Stimulated activated memory B cell treated with anti-CD40 and anti-IgM and Interleukin-4, amounts not matched to agents 10 μg/mL and 1 μg/mL and 100 μg/mL, for 72 hours (primary cell): Measurements from ENCODE around the gene ZFPL1.
A peak's percentile ranks its signal among the peaks of the same experiment; 100 is the strongest.

Experiments used
- ATAC-seq: fragments of 150-1000 bp; cut with Tn5 transposase; 2 replicates; pipeline ENCODE4 v1.10.0; 2021
- H3K27ac Mint-ChIP-seq: one replicate; pipeline ENCODE4 v1.8.0; 2022; ENCODE audit warnings: mild to moderate bottlenecking, mixed read lengths
- H3K27me3 Mint-ChIP-seq: one replicate; pipeline ENCODE4 v1.8.0; 2022; ENCODE audit warnings: mixed read lengths
- H3K36me3 Mint-ChIP-seq: one replicate; pipeline ENCODE4 v1.8.0; 2022; ENCODE audit warnings: mixed read lengths
- H3K4me1 Mint-ChIP-seq: one replicate; pipeline ENCODE4 v1.8.0; 2022; ENCODE audit warnings: mixed read lengths
- H3K4me3 Mint-ChIP-seq: one replicate; pipeline ENCODE4 v1.8.0; 2022; ENCODE audit warnings: mild to moderate bottlenecking, moderate library complexity, mixed read lengths
- H3K9me3 Mint-ChIP-seq: one replicate; pipeline ENCODE4 v1.8.0; 2022; ENCODE audit warnings: mixed read lengths

ZFPL1 gene

GRCh38 chr11:65100674-65101350 is 16.8 kb downstream of the ZFPL1 start:
- no peaks in the 10 kb centered on the region for H3K27me3 Mint-ChIP-seq
- ATAC-seq = no peak
- H3K4me3 Mint-ChIP-seq = no peak overlapping the region
- H3K9me3 Mint-ChIP-seq = no peaks in the 10 kb centered on the region
- H3K27ac Mint-ChIP-seq = no peak overlapping the region
- H3K4me1 Mint-ChIP-seq = peaks cover 15% of the 10 kb centered on the region
- peaks cover 5% of the 10 kb centered on the region for H3K36me3 Mint-ChIP-seq

- Mint-ChIP-seq H3K36me3 (peaks cover 16% of the 10 kb centered on the region), H3K4me3 (no peak overlapping the region), H3K27me3 (no peaks in the 10 kb centered on the region), H3K9me3 (no peaks in the 10 kb centered on the region), H3K4me1 (peaks cover 24% of the 10 kb centered on the region), H3K27ac (no peak overlapping the region)
- ATAC-seq = no peak
Observed at GRCh38 chr11:65102142-65103095, 18.4 kb downstream of the ZFPL1 start.

- Mint-ChIP-seq H3K9me3 (no peaks in the 10 kb centered on the region), H3K4me3 (no peak overlapping the region), H3K27me3 (no peaks in the 10 kb centered on the region), H3K4me1 (peaks cover 24% of the 10 kb centered on the region), H3K36me3 (peaks cover 16% of the 10 kb centered on the region), H3K27ac (no peak overlapping the region)
- ATAC-seq = no peak
Observed at GRCh38 chr11:65103476-65103875, 19.5 kb downstream of the ZFPL1 start.

- Mint-ChIP-seq H3K9me3 (no peaks in the 10 kb centered on the region), H3K4me1 (peaks cover 17% of the 10 kb centered on the region), H3K27me3 (no peaks in the 10 kb centered on the region), H3K4me3 (no peak overlapping the region), H3K27ac (no peak overlapping the region), H3K36me3 (peaks cover 16% of the 10 kb centered on the region)
- ATAC-seq = no peak
Observed at GRCh38 chr11:65104628-65105027, 20.6 kb downstream of the ZFPL1 start.

GRCh38 chr11:65107078-65107477 is 23.1 kb downstream of the ZFPL1 start:
- peaks cover 11% of the 10 kb centered on the region for H3K36me3 Mint-ChIP-seq
- H3K4me1 Mint-ChIP-seq = peaks cover 39% of the 10 kb centered on the region
- no peak for ATAC-seq
- no peak overlapping the region for H3K27ac Mint-ChIP-seq
- no peaks in the 10 kb centered on the region for H3K27me3 Mint-ChIP-seq
- no peak overlapping the region for H3K4me3 Mint-ChIP-seq
- H3K9me3 Mint-ChIP-seq = no peaks in the 10 kb centered on the region

- Mint-ChIP-seq H3K27me3 (no peaks in the 10 kb centered on the region), H3K36me3 (peaks cover 11% of the 10 kb centered on the region), H3K4me1 (peaks cover 45% of the 10 kb centered on the region), H3K9me3 (no peaks in the 10 kb centered on the region), H3K4me3 (no peak overlapping the region), H3K27ac (no peak overlapping the region)
- ATAC-seq = no peak
Observed at GRCh38 chr11:65107751-65108468, 23.9 kb downstream of the ZFPL1 start.

- no peaks in the 10 kb centered on the region for H3K9me3 Mint-ChIP-seq
- H3K4me1 Mint-ChIP-seq = peaks cover 48% of the 10 kb centered on the region
- H3K4me3 Mint-ChIP-seq = no peak overlapping the region
- no peak overlapping the region for H3K27ac Mint-ChIP-seq
- peaks cover 11% of the 10 kb centered on the region for H3K36me3 Mint-ChIP-seq
- no peak for ATAC-seq
- H3K27me3 Mint-ChIP-seq = no peaks in the 10 kb centered on the region
Observed at GRCh38 chr11:65108469-65109123, 24.6 kb downstream of the ZFPL1 start.

GRCh38 chr11:65109231-65110198 is 25.5 kb downstream of the ZFPL1 start:
- Mint-ChIP-seq H3K4me1 (peaks cover 48% of the 10 kb centered on the region), H3K27me3 (no peaks in the 10 kb centered on the region), H3K36me3 (peaks cover 11% of the 10 kb centered on the region), H3K27ac (no peak overlapping the region), H3K9me3 (no peaks in the 10 kb centered on the region), H3K4me3 (no peak overlapping the region)
- ATAC-seq = no peak

GRCh38 chr11:65110354-65110861 is 26.4 kb downstream of the ZFPL1 start:
- Mint-ChIP-seq H3K4me3 (no peak overlapping the region), H3K36me3 (peaks cover 11% of the 10 kb centered on the region), H3K27me3 (no peaks in the 10 kb centered on the region), H3K4me1 (peaks cover 51% of the 10 kb centered on the region), H3K9me3 (no peaks in the 10 kb centered on the region), H3K27ac (peak overlapping the region; percentile 90)
- ATAC-seq = peak; percentile 62

GRCh38 chr11:65111159-65111743 is 27.2 kb downstream of the ZFPL1 start:
- Mint-ChIP-seq H3K27me3 (no peaks in the 10 kb centered on the region), H3K4me1 (peaks cover 55% of the 10 kb centered on the region), H3K9me3 (no peaks in the 10 kb centered on the region), H3K36me3 (peaks cover 7% of the 10 kb centered on the region), H3K4me3 (peak overlapping the region; percentile 97), H3K27ac (peak overlapping the region; percentile 90)
- no peak for ATAC-seq

- H3K27ac Mint-ChIP-seq = peak within 1 kb of the TSS; percentile 90
- ATAC-seq = peak; percentile 90
- peaks cover under 1% of the 10 kb centered on the region for H3K36me3 Mint-ChIP-seq
- H3K9me3 Mint-ChIP-seq = no peaks in the 10 kb centered on the region
- H3K4me1 Mint-ChIP-seq = peaks cover 54% of the 10 kb centered on the region
- H3K4me3 Mint-ChIP-seq = peak within 1 kb of the TSS; percentile 97
- no peaks in the 10 kb centered on the region for H3K27me3 Mint-ChIP-seq
Observed at GRCh38 chr11:65111744-65112545, 27.9 kb downstream of the ZFPL1 start, which contains the start of gene TM7SF2. TM7SF2 (plus strand) TSS chr11:65111872; CDS start chr11:65112016, 144 bp downstream.

- ATAC-seq = peak; percentile 67
- peak overlapping the region; percentile 97 for H3K4me3 Mint-ChIP-seq
- H3K27me3 Mint-ChIP-seq = no peaks in the 10 kb centered on the region
- H3K4me1 Mint-ChIP-seq = peaks cover 59% of the 10 kb centered on the region
- H3K9me3 Mint-ChIP-seq = no peaks in the 10 kb centered on the region
- H3K36me3 Mint-ChIP-seq = peaks cover 2% of the 10 kb centered on the region
- H3K27ac Mint-ChIP-seq = peak overlapping the region; percentile 90
Observed at GRCh38 chr11:65112546-65113360, 28.7 kb downstream of the ZFPL1 start.
